Esophagus mucosa (tissue), 1 donor: ENCODE measurements around the gene ITGA2. TPM values are rescaled to one million over a fixed set of nuclear protein-coding genes. Genes with fewer than 3 reads are reported as not detected.

Source experiments
- ATAC-seq: fragments of 200-7000 bp; cut with Tn5 transposase; one replicate; pipeline ENCODE4 v1.9.1; 2020
- total RNA-seq: library from RNA; stranded (reverse); gene quantifications from one replicate; pipeline ENCODE4 v1.2.4, GENCODE V29; 2023
- donor health status: DM: yes; HTN: yes; CAD: no.

The ITGA2 gene
- total RNA-seq, 1 donor from 2014 or later = 31.3 TPM

- no peak for ATAC-seq
Observed at GRCh38 chr5:53059281-53059680, 70.1 kb downstream of the ITGA2 start.

DNA sequence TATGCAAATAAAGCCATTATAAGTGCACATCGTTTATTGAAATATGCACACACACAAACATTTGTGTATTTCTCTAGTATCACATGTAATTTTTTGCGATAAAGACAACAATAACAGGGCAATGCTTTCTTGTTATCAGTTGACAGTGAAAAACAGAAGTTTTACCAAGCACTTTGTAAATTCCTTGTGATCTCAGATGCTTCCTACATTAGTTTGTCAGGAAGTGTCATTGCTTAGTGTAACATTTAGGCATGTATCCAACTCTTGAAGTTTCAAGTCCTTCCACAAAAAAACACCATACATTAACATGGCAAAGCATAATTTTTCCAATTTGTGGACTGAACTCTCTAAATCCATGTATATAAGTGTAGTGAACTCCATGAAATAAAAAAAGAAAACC is 74.0 kb downstream of the ITGA2 start:
- no peak for ATAC-seq

- no peak for ATAC-seq
Observed at GRCh38 chr5:53063791-53064190, 74.6 kb downstream of the ITGA2 start.

DNA sequence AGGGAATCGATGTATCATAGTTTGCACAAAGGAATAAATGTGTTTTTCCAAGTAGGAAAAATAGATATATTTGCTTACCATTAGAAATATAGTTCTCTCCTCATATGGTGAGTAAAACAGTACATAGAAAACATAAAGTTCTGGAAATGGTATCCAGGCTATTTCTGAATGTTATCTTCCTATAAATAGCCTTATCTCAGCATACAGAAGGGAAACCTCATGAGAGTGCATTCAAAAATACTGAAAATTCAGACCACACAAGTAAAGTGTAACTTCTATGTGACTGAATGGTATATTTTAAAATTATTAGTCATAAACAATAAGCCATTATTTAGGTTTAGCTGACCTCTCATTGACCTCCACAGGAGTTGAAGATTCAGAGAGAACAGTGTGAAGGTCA is 76.9 kb downstream of the ITGA2 start:
- ATAC-seq = no peak

- no peak for ATAC-seq
Observed at GRCh38 chr5:53067641-53068040, 78.5 kb downstream of the ITGA2 start.

- no peak for ATAC-seq
Observed at GRCh38 chr5:53068291-53068836, 79.2 kb downstream of the ITGA2 start.

DNA sequence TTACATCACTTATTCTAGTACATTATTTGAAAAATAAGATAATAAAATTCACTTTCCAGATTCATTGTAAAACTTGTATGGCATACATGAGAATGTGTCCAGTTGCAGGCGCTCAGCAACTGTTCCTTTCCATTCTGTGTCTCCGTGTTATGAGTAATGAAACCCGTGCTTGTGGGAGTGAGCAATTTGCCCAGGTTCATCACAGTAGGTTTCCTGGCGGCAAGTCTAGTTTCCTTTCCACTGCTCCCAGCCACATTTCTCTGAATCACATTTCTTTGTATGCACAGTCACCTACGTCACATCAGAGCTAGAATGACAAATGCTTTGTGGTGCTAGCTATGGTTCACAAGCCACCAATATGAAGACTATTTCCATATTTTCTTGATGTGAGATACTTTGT is 80.5 kb downstream of the ITGA2 start:
- peak; percentile 59 for ATAC-seq

- no peak for ATAC-seq
Observed at GRCh38 chr5:53071298-53071697, 82.1 kb downstream of the ITGA2 start.

DNA sequence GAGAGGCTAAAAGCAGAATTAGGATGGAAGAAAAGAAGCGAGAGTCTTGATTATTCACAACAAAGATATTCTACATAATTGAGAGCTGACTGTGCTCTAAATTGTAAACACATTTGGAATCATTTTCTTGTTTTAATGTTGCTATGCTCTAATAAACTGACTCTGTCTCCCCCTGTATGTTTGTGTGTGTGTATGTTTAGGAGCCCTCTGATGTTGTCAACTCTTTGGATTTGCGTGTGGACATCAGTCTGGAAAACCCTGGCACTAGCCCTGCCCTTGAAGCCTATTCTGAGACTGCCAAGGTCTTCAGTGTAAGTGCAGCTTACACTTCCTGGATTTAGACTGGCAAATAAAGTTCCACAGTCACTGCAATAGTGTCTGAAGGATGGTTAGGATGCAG is 82.6 kb downstream of the ITGA2 start:
- ATAC-seq = no peak

DNA sequence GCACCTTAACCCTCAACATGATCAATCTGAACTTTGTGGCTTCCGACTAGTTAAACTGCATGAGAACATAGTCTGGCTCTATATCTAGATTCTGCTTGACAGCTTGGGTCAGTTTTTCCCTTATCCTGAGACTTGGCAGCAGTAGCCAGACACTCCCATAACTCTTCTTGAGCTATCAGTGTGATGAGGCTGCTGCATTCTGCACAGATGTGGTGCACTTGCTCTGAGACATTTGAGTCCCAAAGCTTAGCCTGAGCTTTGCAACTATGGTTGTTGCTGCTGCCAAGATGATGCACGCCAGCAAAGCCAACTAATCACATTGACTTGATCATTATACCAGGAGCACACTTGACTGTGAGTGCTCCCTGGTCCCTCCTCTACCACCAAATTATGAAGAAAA is 84.2 kb downstream of the ITGA2 start:
- no peak for ATAC-seq

GRCh38 chr5:53076014-53076583 is 86.9 kb downstream of the ITGA2 start:
- ATAC-seq = no peak

DNA sequence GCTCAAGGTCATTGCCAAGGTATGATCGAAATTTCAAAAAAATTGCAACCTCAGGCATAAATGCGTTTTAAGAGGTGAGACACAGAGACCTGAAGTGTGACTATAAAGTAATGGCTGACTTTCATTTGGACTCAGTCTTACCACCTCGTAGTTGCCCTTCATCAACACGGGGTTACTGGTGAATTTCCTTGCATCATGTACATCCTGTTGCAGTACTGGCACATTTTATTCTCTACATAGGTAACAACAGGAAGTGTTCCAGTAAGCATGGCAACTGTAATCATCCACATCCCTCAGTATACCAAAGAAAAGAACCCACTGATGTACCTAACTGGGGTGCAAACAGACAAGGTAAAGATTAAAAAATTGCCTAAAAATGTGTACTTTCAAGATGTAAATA is 91.1 kb downstream of the ITGA2 start:
- no peak for ATAC-seq

DNA sequence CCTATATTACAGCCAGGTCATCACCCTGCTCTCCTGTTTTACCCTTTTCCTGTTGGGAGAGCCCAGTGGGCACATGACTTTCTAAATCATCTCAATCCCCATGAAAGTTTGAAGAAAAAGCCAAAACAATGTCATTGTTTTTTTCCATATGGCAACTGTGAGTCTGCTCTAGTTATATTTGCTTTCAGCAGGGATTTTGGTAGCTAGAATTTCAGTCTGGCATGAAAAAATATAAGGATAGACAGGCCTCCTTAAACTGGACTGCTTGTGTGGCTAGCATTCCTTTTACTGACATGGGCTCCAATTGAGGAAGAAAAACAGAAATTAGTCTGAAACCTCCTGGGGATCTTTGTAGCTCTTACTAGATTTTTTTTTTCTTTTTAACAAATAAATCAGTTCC is 94.8 kb downstream of the ITGA2 start:
- ATAC-seq = no peak

GRCh38 chr5:53084546-53085255 is 95.5 kb downstream of the ITGA2 start:
- no peak for ATAC-seq

GRCh38 chr5:53087171-53087570 is 98.0 kb downstream of the ITGA2 start:
- no peak for ATAC-seq

GRCh38 chr5:53087621-53088121 is 98.5 kb downstream of the ITGA2 start:
- no peak for ATAC-seq

DNA sequence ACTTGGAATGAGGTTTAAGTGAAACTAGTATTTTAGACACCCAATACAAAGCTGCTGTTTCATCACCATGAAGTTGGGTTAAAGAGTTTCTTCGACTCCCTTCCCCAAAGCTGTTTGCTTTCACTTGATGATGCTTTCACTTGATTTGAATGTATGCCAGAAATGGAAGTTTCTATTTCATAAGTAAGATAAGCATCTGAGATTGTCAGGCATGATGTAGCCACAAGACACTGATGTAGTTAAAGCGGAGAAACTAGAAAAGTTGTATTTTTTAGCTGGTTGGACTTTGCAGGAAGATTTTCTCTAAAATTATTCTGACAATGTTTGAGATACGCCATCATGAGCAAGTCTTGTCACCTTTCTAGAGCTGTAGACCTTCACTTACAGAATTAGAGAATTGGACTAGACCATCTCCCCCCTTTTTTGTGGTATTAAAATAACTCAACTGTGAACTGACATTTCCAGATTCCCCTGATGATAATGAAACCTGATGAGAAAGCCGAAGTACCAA is 100.4 kb downstream of the ITGA2 start:
- no peak for ATAC-seq

- ATAC-seq = no peak
Observed at GRCh38 chr5:53090229-53090628, 101.1 kb downstream of the ITGA2 start.

DNA sequence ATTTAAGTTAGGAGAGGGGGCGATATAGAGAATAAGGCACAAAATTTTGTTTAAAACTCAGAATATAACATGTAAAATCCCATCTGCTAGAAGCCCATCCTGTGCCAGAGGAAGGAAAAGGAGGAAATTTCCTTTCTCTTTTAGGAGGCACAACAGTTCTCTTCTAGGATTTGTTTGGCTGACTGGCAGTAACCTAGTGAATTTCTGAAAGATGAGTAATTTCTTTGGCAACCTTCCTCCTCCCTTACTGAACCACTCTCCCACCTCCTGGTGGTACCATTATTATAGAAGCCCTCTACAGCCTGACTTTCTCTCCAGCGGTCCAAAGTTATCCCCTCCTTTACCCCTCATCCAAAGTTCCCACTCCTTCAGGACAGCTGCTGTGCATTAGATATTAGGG is 102.1 kb downstream of the ITGA2 start:
- no peak for ATAC-seq

DNA sequence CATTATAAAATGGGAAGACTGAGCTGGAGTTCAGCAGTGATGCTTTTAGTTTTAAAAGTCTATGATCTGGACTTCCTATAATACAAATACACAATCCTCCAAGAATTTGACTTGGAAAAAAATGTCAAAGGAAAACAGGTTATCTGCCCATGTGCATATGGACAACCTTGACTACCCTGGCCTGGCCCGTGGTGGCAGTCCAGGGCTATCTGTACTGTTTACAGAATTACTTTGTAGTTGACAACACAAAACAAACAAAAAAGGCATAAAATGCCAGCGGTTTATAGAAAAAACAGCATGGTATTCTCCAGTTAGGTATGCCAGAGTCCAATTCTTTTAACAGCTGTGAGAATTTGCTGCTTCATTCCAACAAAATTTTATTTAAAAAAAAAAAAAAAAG is 103.1 kb downstream of the ITGA2 start:
- ATAC-seq = no peak

DNA sequence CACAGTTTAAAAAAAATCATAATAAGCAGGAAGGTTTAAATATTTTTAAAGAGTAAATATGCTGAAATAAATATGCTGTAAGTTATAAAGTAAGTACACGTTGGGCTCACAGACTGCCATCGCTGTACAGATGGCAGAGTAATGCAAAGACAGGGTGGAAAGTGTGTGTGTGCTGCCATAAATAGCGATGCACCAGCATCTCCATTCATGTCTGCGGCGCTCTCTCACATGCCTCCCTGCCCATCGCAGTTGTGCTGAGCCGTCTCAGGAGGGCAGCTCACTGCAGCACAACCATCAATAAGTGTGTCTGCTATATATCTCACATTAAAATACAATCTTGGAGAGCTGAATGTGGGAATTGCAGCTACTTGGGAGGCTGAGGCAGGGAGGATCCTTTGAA is 106.1 kb downstream of the ITGA2 start:
- no peak for ATAC-seq

- ATAC-seq = peak; percentile 84
Observed at GRCh38 chr5:53095931-53096525, 106.9 kb downstream of the ITGA2 start.

GRCh38 chr5:53099546-53099945 is 110.4 kb downstream of the ITGA2 start:
- no peak for ATAC-seq

DNA sequence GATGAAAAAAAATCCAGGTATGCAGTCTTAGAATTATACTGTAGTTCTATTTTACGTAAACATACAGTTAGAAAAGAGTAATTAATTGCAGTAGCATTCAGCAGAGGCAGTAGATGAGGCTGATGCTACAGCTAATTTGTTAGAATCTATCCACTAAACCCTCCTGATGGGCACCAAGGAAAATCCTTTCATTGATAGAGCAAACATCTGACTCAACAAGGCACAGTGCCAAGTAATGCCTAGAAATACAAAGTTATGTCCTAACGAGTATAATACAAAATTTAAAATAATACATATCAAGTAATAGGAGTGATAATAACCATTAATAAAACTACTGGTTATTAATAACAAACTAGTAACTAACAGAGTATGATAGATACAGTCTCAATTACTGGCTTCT is 111.5 kb downstream of the ITGA2 start:
- no peak for ATAC-seq
